Activated CD8-positive, alpha-beta T cell treated with anti-CD3 and anti-CD28 coated beads for 36 hours (primary cell): ENCODE measurements around the gene GMPR. TPM values are rescaled to one million over a fixed set of nuclear protein-coding genes. Genes with fewer than 3 reads are reported as not detected.

Source experiments
- ATAC-seq: fragments of 200-7000 bp; cut with Tn5 transposase; one replicate; pipeline ENCODE4 v1.10.0; 2021; ENCODE audit warnings: mild to moderate bottlenecking, moderate library complexity
- CTCF ChIA-PET: fragments of 350-600 bp; sonication (Branson Sonifier 250); formaldehyde crosslinking; loops from one replicate; lab custom pipeline; 2021; ENCODE audit warnings: antibody characterized with exemption; lab: Charles Lee
- POLR2A ChIA-PET: fragments of 350-600 bp; sonication (Branson Sonifier 250); formaldehyde crosslinking; loops from one replicate; lab custom pipeline; 2021; ENCODE audit warnings: antibody characterized with exemption; lab: Charles Lee
- DNase-seq: peaks from one replicate; pipeline ENCODE4 v3.0.0-alpha.2; 2020
- H3K27ac Mint-ChIP-seq: one replicate; pipeline ENCODE4 v1.8.0; 2021; ENCODE audit warnings: mild to moderate bottlenecking, mixed read lengths
- H3K27me3 Mint-ChIP-seq: one replicate; pipeline ENCODE4 v1.8.0; 2021; ENCODE audit warnings: mixed read lengths
- H3K36me3 Mint-ChIP-seq: one replicate; pipeline ENCODE4 v1.8.0; 2021; ENCODE audit warnings: low read depth, mixed read lengths
- H3K4me1 Mint-ChIP-seq: one replicate; pipeline ENCODE4 v1.8.0; 2021; ENCODE audit warnings: low read depth, mixed read lengths
- H3K4me3 Mint-ChIP-seq: one replicate; pipeline ENCODE4 v1.8.0; 2021; ENCODE audit warnings: mild to moderate bottlenecking, moderate library complexity, mixed read lengths
- H3K9me3 Mint-ChIP-seq: one replicate; pipeline ENCODE4 v1.8.0; 2021; ENCODE audit warnings: mixed read lengths
- intact Hi-C: fragments of 100-400 bp; cut with micrococcal nuclease; formaldehyde crosslinking; loops from one replicate; pipeline ENCODE4 v1.10.0; 2022
- total RNA-seq, 2 experiments: library from RNA; stranded (reverse); gene quantifications; one replicate each; pipeline ENCODE4 v1.2.3, GENCODE V29; 2021
- TF ChIP-seq, protein P1 (sequence below): fragments of 200-600 bp; IDR thresholded peaks from one replicate; pipeline ENCODE4 v1.8.0; 2022; ENCODE audit warnings: antibody characterized with exemption, mild to moderate bottlenecking

GMPR gene
- total RNA-seq, 2 experiments from 2014 or later: 0.31 to 0.65 TPM

GRCh38 chr6:16344756-16345155 is 106.4 kb downstream of the GMPR start:
- H3K27ac Mint-ChIP-seq: no peak overlapping the region
- ChIA-PET POLR2A (no interaction called here), CTCF (no interaction called here)
- H3K4me1 Mint-ChIP-seq: peaks cover 3% of the 10 kb centered on the region
- intact Hi-C loops: no loop called here
- TF ChIP-seq, protein P1, sequence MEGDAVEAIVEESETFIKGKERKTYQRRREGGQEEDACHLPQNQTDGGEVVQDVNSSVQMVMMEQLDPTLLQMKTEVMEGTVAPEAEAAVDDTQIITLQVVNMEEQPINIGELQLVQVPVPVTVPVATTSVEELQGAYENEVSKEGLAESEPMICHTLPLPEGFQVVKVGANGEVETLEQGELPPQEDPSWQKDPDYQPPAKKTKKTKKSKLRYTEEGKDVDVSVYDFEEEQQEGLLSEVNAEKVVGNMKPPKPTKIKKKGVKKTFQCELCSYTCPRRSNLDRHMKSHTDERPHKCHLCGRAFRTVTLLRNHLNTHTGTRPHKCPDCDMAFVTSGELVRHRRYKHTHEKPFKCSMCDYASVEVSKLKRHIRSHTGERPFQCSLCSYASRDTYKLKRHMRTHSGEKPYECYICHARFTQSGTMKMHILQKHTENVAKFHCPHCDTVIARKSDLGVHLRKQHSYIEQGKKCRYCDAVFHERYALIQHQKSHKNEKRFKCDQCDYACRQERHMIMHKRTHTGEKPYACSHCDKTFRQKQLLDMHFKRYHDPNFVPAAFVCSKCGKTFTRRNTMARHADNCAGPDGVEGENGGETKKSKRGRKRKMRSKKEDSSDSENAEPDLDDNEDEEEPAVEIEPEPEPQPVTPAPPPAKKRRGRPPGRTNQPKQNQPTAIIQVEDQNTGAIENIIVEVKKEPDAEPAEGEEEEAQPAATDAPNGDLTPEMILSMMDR: no peak
- H3K36me3 Mint-ChIP-seq: peaks cover 2% of the 10 kb centered on the region
- H3K27me3 Mint-ChIP-seq: no peaks in the 10 kb centered on the region
- no peaks in the 10 kb centered on the region for H3K9me3 Mint-ChIP-seq
- ATAC-seq: no peak
- no peak overlapping the region for H3K4me3 Mint-ChIP-seq
- DNase-seq: no peak

Other genes with a start within 250 kb of the GMPR start
- gene MYLIP, start 109.5 kb upstream of the GMPR start, total RNA-seq: 1 to 10 TPM; 7.7 to 8.1 TPM